ENCODE results near the gene HOXC13.

Gene HOXC13

GRCh38 chr12:53939141-53940108, 794 bp downstream of the HOXC13 start:
- DNase-seq (ENCODE audit: low read depth in 2 of 2, low spot score in 1 of 2): no peak

- DNase-seq (ENCODE audit: low read depth in 2 of 2, low spot score in 1 of 2): no peak
Measured at GRCh38 chr12:53940443-53941014, 1.9 kb downstream of the HOXC13 start.

DNA sequence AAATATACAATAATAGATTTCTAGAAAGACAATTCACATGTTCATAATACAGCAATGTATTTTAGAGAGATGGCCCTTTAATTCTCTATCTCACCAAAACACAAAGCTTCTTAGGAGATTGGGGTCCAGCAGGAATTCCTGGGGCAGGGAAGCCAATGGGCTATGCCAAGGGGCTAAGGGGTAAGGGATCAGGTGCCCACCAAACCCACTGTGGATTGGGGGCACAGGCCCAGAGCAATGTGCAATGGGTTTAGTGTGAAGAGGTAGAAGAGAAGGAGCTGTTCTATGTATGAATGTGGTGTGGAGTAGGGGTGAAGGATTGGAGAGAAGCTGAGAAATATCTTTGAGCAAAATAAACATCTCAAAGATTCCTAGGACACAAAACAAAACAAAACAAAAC, 2.6 kb downstream of the HOXC13 start:
- DNase-seq (ENCODE audit: low read depth in 2 of 2, low spot score in 1 of 2): no peak

DNA sequence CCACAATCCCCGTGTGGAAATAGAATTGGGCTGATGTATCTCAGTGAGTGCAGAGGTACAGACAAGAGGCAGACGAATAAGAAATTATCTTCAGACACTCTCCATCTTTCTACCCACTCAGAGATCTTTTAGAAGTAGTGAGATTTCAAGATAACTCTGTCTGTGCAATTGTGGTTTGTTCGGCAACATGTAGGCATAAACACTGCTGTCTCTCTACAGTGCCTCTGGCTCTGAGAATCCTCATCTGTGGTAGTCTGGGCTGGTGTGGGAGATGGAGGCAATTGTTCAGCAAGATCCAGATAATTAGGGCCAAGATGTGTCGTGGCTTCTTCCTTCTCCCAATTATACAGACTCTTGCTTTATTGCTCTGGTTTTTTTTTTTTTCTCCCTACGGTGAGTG, 3.1 kb downstream of the HOXC13 start:
- DNase-seq (ENCODE audit: low read depth in 2 of 2, low spot score in 1 of 2): no peak

DNA sequence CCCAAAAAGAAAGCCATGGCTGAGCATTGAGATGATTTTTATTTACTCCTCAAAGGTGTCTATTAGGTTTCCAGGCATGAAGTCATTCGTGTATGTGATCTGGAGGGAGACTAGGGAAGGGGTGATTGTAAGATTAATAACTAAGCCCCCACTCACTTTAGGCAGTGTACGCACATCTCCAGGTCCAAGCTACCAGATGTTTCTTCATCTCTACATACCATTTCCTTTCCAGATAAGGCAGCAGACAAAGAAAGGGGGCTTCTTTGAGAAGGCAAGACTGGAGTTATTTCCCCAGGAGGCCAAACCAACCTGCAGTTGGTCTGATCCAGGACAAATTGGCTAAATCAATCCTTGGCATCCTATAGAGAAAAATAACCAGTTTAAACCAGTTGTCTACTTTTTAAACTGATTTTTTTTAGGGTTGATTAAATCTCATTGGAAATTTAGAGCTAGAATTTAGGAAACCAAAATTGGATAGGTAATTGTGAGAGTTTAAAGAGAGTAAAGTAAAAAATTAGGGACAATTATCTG, 3.9 kb downstream of the HOXC13 start:
- no peak for DNase-seq (ENCODE audit: low read depth in 2 of 2, low spot score in 1 of 2)

- no peak for DNase-seq (ENCODE audit: low read depth in 2 of 2, low spot score in 1 of 2)
Measured at GRCh38 chr12:53944209-53944608, 5.6 kb downstream of the HOXC13 start.

DNA sequence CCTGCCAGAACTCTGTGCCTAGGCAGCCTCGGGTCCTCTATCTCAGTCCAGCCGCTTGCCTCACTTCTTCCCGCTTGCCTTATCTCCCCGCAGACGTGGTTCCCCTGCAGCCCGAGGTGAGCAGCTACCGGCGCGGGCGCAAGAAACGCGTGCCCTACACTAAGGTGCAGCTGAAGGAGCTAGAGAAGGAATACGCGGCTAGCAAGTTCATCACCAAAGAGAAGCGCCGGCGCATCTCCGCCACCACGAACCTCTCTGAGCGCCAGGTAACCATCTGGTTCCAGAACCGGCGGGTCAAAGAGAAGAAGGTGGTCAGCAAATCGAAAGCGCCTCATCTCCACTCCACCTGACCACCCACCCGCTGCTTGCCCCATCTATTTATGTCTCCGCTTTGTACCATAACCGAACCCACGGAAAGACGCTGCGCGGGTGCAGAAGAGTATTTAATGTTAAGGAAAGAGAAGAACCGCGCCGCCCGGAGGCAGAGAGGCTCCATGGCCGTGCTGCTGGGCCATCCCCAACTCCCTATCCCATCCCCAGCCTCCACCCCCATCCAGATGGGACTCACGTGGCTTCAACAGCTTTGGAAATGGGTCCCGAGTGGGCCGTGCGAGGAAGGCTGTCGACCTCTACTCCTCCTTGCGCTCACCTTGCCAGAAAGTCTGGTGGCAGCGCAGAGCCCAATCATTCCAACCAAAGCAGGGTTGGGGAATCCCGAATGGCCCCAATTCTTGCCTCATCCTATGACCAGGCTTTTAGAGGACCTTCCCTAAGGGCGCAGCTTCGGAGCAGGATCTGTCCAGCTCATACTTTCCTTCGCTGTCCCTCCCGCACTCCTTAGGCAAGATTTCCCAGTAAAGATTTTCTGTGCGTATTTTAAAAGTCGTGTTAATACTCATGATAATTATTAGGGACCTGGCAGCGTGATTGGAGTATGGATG, 6.5 kb downstream of the HOXC13 start:
- no peak for DNase-seq (ENCODE audit: low read depth in 2 of 2, low spot score in 1 of 2)

- DNase-seq (ENCODE audit: low read depth in 2 of 2, low spot score in 1 of 2): no peak
Measured at GRCh38 chr12:53947743-53948142, 9.1 kb downstream of the HOXC13 start.

- no peak for DNase-seq (ENCODE audit: low read depth in 2 of 2, low spot score in 1 of 2)
Measured at GRCh38 chr12:53948650-53949593, 10.3 kb downstream of the HOXC13 start.

- no peak for DNase-seq (ENCODE audit: low read depth in 2 of 2, low spot score in 1 of 2)
Measured at GRCh38 chr12:53949631-53950436, 11.2 kb downstream of the HOXC13 start.

- DNase-seq (ENCODE audit: low read depth in 2 of 2, low spot score in 1 of 2): no peak
Measured at GRCh38 chr12:53950437-53950773, 11.8 kb downstream of the HOXC13 start.

DNA sequence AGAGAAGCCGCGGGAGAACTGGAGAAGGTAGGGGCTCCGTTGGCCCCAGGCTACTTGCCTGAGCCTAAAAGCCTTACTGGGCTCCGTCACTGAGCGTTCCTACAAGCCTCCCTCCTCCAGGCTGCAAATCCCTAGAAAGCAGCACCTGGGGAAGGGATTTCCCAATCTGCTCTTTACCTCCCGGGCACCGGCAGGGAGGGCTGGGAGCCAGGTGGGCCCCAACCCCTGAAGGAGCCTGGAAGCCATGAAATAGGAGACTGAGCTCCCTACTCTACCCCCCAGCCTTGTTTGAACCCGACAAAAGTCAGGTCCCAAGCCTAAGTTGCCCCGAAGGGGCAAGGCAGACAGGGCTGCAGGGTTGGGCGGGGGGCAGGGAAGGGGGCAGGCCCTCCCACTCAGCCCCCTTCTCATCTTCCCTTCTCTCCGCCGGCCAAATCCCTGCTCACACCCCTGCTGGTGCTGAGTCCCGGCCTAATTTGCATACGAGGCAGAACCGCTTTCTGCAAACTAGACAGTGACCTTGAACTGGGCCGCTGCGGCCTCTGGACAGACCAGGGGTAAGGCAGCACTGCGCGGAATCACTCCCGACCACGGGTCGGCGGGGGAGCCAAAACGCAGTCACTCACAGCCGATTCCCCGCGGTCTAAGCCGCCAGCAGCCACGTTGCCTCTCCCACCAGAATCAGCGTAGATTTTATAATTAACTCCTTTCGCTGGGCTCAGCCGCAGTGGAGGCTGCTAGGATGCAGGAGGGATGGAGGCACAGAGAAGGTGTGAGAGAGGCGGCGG, 12.4 kb downstream of the HOXC13 start:
- no peak for DNase-seq (ENCODE audit: low read depth in 2 of 2, low spot score in 1 of 2)

- DNase-seq (ENCODE audit: low read depth in 2 of 2, low spot score in 1 of 2): no peak
Measured at GRCh38 chr12:53951577-53952334, 13.1 kb downstream of the HOXC13 start.

DNA sequence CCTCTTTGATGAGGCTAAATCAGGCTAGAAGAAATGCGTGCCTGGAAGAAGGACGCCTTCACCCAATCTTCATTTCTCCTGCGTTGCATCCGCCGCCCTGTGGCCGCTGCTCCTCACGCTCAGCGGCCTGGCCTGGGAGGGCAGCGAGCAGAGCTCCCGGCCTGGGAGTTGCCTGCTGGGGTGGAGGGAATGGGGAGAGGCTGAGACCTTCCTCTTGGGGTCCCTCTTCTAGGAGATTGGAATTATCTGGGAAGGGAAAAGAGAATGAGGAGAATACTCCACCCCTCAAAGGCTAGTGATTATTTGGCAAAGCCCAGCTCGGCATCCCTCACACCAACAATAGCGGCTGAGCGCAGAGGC, 13.7 kb downstream of the HOXC13 start:
- DNase-seq (ENCODE audit: low read depth in 2 of 2, low spot score in 1 of 2): no peak

DNA sequence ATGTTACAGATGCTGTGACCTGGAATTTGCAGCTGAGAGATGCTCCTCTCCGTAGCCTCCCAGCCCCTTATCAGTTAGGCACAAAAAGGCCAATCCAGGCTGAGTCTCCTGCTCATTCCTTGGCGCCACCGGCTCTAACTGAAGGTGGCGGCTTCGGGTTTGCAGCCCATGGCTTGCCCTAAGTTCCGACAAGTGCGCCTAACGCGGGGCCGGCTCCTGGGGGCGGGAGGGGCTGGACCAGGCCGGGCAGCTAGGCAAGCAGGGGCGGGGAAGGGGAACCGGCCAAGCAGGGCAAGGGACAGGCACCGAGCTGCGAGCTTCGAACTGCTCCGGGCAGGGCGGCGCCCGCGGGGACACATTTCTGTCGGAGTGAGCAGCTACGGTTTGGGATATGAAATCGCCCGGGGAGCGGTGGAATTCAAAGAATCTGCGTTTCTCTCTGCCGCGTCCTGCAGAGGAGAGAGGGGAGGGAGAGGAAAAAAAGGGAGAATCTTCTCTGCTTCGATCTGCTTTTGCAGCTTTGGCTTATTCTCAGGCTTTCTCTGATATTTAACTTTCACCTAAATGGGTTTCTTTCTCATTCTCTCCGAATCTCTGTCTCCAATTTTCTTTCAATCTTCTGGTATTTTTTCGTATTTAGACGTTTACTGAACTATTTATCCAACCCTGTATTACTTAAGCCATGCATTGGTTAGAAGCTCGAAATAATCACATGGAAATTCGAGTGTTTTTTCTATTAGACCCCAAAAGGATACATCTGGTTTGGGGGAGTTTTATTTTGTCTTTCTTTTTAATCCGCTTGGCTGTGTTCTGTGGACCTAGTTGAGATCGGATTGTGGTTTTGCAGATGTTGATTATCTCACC, 14.5 kb downstream of the HOXC13 start:
- DNase-seq (ENCODE audit: low read depth in 2 of 2, low spot score in 1 of 2): no peak

- DNase-seq (ENCODE audit: low read depth in 2 of 2, low spot score in 1 of 2): no peak
Measured at GRCh38 chr12:53953831-53954693, 15.4 kb downstream of the HOXC13 start.
